ENCODE results near the gene ELAVL1. TPM values are rescaled to one million over a fixed set of nuclear protein-coding genes. Genes with fewer than 3 reads are reported as not detected.
"Not testable (repeated sequence)": the region's sequence is repeated elsewhere in the genome, so short reads cannot be mapped to it uniquely, and the experiment has no call there.

The ELAVL1 gene
- total RNA-seq, 1 donor from 2014 or later = 68.9 TPM

DNA sequence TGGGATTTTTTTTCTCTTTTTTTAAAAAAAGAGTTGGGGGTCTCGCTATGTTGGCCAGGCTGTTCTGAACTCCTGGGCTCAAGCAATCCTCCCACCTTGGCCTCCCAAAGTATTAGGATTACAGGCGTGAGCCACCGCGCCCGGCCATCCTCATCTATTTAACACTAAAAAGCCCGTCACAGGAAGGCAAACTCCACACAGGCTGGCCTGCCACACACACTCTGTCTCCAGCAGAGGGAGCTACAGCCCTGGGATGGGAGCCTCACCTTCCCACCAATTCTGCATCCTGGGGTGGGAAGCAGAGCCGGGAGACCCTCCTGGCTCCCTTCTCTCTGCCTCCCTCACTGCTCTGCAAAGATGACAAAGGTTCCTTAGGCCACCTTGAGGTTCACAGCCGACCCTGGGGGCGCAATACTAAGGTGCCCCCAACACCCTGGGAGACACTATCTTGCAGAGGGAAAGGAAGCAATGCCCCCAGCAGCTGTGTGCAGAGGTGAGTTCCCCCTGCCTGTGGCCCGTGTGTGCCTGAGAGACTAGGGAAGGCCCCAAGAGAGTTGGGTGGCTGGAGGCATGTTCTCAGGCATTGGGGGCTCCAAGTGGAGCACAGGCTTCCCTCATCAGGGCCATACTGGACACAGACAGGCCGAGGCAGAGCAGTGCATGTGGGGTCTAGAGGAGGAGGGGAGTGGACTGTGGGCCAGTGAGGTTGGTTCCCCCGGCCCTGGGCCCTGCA lies 34.6 kb downstream of the ELAVL1 start:
- no peak for DNase-seq (ENCODE audit: low spot score)

DNA sequence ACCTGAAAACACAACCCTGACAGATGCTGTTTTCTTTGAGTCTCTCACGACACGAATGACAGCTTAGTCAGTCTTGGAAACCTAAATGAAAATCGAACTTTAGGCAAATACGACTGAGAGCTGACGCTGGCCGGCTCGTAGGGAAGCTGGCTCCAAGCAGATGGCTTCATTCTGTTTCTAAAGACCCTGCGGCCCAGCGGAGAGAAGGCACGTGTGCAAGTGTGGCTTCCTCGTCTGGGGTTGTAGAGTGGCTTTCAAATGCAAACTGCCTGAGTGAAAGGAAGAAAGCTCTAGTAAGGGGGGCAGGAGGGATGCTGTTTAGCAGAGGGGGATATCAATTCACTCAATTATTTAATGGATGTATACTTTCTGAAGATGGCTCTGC lies 35.9 kb downstream of the ELAVL1 start:
- no peak for DNase-seq (ENCODE audit: low spot score)

DNA sequence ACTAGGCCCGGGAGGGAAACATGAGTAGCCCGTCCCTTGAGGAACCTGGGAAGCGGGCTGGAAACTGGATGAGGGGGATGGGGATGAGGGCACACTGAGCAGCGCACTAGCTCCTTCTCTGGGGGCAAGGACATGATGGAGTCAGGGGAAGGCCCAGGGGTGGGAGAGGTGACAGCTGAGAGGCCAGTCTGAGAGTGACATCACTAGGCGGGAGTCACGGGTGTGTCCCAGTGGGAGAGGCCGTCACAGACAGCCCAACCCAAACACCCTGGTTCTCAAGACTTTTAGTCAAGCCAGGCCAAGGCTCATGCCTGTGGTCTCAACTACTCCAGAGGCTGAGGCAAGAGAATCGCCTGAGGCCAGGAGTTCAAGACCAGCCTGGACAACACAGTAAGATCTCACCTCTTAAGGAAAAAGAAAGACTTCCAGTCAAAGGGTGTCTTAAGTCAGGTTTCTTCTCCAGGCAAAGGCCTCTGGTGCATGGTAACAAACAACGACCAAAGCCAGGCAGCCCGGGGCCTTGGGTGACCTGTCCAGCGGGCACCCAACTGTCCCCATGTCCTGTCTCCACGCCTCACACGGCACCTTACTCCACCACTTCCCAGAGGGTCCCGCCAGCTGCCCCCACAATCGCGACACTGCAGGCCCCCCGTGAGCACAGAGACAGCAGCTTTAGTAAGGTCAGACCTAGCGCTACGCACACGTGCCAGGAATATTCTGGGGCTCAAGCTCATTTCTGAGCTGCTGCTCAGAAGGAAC lies 36.5 kb downstream of the ELAVL1 start:
- DNase-seq (ENCODE audit: low spot score) = no peak

DNA sequence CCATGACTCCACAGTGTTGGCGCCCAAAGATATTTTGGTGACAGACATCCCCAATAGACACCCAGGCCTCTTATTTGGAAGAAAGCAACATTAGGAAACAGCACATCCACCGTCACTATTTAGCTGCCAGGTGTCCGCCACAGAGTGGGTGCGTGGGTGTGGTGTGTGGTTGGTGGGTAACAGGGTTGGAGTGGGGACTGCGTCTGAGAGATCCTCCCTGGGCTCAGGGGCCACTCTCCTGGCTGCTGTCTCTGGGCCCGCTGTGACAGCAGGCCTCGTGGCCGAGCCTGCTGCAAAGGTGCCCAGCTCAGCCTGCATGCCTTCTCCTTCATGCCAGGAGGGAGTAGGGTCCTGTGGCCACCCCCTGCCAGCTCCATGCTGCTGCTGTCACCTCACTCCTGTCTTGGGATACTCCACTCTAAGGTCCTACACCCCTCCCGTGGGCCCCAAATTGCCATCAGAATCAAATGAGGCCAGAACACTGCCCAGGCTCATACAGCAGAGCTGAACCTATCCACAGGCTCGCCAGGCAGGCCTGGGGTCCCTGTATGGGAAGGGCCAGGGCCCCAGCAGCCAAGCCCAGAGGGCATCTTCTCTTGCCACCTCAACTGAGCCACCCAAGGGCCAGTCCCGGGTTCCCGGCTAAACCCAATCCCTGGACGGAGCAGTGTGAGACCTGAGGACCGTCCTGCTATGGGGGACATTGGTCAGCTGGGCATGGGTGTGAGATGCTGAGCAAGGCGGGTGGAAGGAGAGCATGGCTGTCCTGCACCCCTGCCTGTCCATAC lies 37.2 kb downstream of the ELAVL1 start:
- DNase-seq (ENCODE audit: low spot score) = no peak

DNA sequence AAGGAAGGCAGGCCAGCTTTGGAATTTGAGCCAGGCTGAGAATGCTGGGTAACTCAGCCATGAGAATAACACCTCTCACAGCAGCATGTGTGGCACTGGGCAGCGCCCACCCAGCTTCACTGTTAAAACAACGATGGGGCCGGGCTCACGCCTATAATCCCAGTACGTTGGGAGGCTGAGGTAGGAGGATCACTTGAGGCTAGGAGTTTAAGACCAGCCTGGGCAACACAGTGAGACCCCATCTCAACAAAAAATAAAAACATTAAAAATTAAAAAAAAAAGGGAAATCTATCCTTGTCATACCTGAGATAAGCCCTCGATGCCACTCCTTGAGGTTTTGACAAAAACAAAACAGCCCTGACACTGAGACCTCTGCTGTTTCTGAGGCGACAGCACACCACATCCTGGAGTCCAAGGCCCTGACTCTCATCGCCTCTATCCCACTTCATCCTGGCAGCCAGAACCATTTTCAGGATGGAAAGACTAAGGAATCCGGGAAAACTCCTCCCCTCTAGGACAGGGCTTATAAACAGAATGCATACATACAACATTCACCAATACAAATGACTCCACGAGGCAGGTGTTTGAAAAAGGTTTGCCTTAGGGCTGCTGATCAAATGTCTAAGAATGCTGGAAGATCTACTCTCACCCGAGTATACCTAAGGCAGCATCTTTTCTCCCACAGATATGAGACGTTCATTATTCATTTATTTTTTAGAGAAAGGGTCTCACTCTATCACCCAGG lies 39.3 kb downstream of the ELAVL1 start:
- no peak for DNase-seq (ENCODE audit: low spot score)

DNA sequence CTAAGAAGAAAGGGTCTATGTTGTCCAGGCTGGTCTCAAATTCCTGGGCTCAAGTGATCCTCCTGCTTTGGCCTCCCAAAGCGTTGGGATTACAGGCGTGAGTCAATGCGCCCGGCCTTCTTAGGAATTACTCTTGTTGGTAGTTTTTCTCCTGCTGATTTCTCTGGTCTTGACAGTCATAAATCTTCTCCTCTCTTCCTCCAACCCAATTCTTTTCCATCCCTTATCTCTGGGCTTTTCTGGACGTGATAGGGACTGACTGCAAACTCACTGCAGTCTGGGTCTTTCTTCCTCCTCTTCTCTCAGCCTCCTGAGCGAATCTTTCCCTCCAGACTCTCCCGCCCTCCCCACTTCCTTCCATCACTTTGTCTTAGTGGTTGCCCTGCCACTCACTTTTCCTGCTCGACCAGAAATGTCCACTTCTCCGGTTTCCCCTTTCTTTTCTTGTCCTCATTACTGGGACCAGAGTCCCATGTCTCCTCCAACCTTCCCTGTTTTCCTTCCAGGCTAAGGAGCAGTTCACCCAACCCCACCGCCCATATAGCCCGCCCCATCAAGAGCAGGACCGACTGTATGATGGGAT lies 40.1 kb downstream of the ELAVL1 start:
- no peak for DNase-seq (ENCODE audit: low spot score)

DNA sequence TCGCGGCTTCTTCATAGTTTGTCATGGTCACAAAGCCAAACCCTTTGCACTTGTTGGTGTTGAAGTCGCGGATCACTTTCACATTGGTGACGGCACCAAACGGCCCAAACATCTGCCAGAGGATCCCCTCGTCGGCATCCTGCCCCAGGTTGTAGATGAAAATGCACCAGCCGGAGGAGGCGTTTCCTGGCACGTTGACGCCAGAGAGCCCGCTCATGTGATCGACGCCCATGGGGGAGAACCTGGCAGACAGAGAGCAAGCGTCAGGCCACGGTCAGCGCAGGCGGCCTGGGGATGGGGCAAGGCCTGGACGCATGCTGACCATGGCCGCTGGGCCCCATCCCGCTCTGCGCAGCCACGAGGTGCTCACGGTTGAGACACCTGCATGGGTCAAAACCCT lies 41.9 kb downstream of the ELAVL1 start:
- no peak for DNase-seq (ENCODE audit: low spot score)

DNA sequence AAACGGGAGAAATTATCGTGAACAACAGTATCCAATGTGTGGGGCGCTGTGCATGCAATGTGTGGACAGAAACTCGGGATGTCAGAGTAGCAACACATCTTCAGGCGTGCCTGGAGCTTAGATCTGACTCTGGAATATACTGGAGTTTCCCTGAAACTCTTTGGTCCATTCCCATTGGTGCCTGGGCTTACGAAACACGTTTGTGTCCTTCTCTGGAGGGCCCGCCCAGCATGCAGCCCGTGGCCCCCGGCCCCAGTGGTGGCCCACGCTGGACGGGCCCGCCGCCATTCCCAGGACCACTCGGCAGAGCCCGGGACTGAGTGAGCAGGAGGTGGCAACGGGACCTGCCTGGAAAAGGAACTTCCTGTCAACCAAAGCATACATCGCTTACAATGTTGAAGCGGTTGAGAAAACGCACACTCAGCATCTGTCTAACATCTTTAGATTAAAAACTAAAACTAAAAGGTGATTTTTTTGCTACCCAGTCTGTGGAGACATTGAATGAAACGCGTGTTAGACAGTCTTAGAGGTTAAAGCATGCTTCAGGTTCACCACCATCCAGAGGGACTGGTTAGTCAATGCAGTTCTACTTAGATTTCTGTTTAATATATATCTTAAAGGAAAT lies 42.7 kb downstream of the ELAVL1 start:
- no peak for DNase-seq (ENCODE audit: low spot score)

DNA sequence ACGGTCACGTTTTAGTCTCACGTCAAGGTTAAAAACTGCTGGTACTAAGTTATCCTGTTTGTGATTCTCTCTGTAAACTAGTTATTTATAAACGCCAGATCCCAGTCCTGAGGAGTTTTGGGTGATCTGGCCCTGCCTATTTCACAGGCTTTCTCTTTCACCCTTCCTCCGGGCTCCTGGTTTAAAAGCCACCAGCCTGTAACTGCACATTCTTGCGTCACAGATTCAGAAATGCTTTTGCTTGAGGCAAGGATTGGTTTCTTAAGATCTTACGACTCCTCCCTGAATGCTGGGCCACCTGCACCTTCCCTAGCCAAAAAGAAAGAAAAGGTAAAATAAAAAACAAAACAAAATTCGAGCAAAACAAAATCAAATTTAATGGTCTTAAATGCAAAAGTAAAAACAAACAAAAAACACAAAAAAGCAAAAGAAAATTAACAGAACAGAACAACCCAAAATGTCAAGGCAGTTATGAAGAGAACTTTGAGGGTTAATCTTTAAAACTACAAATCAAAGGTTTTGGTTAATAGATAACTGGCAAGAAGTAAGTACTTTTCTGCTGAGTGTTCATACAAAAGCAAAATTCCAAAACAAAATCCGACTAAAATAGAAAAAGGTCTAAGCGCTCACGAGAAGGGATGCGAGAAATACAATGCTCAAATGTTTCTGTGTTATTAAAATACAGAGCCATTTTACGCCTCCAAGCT lies 43.4 kb downstream of the ELAVL1 start:
- DNase-seq (ENCODE audit: low spot score) = no peak

DNA sequence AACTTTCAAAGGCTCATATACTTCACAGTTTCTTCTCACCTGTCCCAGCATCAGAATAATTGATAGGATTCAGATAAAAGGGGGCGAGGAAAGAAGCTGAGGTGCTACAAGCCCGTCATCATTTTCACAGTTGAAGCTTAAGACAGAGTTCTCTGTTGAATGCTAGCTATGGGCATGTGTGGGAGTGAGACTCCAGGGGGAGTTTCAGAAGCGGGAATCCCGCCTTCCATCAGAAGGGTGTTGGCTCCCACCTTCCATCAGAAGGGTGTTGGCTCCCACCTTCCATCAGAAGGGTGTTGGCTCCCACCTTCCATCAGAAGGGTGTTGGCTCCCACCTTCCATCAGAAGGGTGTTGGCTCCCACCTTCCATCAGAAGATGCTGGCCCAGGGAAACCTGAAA lies 44.4 kb downstream of the ELAVL1 start:
- not testable (repeated sequence) for DNase-seq (ENCODE audit: low spot score)

DNA sequence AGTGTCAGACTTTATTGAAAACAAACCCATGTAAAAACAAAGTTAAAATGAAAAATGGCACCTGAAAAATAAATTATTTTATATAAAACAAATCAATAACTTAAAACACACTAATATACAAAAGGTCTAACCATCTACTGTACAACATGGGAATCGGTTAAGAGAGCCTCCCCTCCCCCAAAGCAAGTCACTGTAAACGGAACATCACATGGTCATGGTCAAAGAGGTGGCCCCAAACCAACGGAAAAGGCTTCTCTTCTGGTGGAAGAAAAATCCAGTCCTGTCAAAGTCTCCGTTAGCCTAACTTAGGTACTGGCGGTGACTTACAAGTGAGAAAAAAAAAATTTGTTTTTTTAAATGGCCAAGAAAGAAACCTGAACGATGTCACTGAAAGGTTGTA lies 46.2 kb downstream of the ELAVL1 start:
- no peak for DNase-seq (ENCODE audit: low spot score)

DNA sequence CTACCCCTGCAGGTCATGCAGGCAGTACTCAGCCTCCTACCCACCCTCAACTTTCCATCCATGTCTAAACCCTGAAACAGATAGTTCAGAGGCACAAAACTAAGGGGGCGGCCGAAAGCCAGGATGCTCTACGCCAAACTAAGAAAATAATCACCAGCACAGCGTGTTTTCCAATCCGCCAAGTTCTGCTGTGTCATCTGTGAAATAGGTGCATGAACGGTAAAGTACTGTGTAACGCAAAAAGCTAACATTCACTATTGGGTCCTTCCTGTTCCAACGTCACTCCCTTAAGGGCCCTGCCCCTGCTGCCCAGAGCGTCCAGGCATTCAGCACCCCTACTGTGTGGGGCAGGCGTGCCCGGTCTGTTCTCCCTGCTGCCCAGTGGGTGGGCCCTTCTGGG lies 49.7 kb downstream of the ELAVL1 start:
- DNase-seq (ENCODE audit: low spot score) = no peak

DNA sequence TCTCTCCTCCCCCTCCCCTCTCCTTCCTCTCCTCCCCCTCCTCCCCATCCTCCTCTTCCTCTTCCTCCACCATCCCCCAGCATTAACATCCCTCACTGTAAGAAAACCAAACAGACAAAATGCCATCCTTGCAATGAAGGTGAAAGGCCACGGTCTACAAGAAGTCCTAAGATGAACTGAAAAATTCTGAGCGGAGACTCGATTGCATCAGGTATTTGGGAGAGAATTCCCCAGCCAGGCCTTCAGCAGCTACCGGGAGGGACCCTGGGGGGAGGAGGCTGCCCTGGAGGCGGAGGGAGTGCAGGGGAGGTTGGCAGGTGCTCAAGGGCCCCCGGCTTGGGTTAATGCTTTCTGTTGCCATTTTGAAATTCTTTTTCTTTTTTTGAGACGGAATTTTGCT lies 51.9 kb downstream of the ELAVL1 start:
- no peak for DNase-seq (ENCODE audit: low spot score)

DNA sequence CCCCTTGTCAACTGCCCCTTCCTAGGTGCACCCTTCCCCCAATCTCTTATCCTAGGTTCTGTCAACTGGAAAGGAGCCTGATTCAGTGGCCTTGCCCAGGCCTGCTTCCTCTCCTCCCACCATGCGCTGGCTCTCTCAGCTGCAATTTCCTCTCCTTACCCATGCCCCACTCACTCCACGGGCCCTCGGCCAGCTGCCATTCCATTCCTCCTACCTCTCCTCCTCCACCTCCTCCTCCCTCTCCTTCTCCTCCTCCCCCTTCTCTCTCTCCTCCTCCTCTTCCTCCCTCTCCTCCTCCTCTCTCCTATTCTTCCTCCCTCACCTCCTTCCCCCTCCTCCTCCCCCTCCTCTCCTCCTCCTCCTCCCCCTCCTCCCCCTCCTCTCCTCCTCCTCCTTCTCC lies 52.4 kb downstream of the ELAVL1 start:
- DNase-seq (ENCODE audit: low spot score) = no peak

DNA sequence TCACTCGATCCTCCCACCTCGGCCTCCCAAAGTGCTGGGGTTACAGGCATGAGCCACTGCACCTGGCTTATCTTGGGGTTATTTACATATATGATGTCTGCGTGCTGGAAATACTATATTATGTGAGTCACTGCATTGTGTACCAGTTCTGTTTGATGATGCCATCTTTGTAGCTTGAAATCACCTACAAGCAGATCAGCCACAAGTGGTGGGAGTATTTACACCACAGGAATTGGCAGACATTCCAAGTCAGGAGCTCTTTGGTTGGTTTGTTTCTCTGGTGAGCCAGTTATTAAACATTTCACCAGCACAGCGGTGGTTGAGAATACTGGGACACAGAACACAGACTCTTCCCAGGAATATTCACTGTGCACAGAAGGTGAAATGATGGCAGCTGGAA lies 57.5 kb downstream of the ELAVL1 start:
- DNase-seq (ENCODE audit: low spot score) = no peak

DNA sequence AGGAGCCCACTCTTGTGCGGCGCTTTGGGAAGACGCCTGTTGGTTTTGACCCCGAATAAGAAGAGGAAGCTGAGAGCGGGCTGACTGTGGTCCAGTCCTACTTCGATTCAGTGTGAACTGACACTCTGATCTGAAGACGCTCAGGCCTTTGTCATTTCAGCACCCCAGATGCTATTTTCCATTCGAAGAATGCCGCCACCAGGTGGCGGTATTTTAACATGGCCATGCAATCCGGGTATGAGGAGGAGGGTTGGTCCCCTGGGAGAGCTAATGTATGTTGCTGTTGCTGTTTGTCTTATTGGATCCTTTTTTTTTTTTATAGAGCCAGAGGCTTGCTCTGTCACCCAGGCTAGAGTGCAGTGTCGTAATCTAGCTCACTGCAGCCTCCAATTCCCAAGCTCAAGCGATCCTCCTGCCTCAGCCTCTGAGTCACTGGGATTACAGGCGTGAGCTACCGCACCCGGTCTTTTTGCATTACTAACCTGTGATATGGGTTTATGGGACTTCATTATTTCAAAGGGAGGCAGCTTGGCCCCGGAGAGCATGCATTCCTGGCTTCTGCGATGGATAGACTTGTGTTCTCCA lies 61.2 kb downstream of the ELAVL1 start:
- peak; percentile 91 for DNase-seq (ENCODE audit: low spot score)

DNA sequence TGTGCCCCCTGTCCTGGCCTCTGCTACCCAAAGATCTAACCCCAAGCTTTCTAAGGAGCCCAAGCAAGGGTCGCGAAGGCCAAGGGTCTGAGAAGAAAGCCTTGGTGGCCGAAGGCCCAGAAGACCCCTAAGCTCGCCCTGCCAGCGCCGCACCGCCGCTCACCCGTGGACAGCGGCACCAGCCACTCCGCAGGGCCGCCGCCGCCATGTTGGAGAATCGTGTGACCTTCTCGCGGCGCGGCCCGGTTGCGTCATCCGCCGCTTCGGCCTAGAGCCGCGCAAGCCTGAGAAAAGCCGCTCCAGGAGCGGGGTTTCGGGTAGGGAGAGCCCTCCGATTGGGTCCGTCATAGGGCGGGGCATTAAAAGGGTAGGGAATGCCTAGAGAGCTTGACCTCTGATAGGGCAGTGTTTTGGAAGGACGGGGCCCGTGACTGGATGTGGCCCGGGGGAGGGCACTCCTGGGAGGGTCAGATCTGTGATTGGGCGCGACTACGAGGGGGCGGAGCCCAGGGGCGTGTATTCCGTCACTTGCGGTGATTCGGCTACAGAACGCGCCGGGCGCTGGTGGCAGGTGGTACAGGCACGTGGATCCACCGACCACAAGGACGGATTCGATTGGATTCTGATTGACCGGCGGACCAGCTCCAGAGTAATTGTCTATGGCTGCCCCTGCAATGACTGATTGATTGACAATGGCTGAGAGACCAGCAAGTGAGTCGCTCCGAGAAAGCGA lies 61.8 kb downstream of the ELAVL1 start, which contains the start of gene TIMM44:
TIMM44 (minus strand) TSS at position 223 of the 733 bp plus-strand sequence; CDS start at position 208, 15 bp downstream.
- DNase-seq (ENCODE audit: low spot score) = peak; percentile 99

DNA sequence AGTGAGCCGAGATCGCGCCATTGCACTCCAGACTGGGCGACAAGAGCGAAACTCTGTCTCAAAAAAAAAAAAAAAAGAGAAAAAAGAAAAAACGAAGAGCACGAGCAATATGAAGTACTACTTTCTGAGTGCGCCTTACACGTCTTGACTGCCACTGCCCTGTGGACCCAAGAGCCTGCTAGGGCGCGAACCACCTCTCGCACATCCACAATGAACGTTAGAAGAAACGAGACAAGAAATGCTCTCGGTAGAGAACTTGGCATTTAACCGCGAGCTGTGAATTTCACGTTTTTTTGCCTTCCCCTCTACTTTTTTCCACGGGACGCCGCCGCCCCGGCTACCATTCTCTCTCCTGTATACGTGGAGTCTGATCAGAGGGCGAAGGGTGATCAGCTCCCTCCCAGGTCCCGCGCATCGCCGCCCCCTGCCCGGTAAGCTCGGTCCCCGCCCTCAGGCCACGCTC lies 62.4 kb downstream of the ELAVL1 start:
- no peak for DNase-seq (ENCODE audit: low spot score)
